Subcutaneous adipose tissue (tissue), 4 donors: ENCODE results near the gene S100PBP. TPM values are rescaled to one million over a fixed set of nuclear protein-coding genes. Genes with fewer than 3 reads are reported as not detected.

ENCODE experiments used
- total RNA-seq, 4 donors: library from RNA; depleted of rRNA; stranded (reverse); fragments of >200 nt; gene quantifications; one replicate each; pipeline ENCODE4 v1.1.0, GENCODE V29; 2016
- TF ChIP-seq, protein P1 (sequence below): fragments of 450-650 bp; IDR thresholded peaks from one replicate; pipeline ENCODE4 v1.5.1; 2016; ENCODE audit warnings: low read depth, mild to moderate bottlenecking, control low read depth, antibody characterized with exemption, moderate library complexity

S100PBP gene
- total RNA-seq, 4 donors from 2014 or later = 21.2 to 46.6 (median 37.3) TPM

- TF ChIP-seq, protein P1, sequence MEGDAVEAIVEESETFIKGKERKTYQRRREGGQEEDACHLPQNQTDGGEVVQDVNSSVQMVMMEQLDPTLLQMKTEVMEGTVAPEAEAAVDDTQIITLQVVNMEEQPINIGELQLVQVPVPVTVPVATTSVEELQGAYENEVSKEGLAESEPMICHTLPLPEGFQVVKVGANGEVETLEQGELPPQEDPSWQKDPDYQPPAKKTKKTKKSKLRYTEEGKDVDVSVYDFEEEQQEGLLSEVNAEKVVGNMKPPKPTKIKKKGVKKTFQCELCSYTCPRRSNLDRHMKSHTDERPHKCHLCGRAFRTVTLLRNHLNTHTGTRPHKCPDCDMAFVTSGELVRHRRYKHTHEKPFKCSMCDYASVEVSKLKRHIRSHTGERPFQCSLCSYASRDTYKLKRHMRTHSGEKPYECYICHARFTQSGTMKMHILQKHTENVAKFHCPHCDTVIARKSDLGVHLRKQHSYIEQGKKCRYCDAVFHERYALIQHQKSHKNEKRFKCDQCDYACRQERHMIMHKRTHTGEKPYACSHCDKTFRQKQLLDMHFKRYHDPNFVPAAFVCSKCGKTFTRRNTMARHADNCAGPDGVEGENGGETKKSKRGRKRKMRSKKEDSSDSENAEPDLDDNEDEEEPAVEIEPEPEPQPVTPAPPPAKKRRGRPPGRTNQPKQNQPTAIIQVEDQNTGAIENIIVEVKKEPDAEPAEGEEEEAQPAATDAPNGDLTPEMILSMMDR = no peak
These were observed 70.7 kb downstream of the S100PBP start for GRCh38 chr1:32888134-32888533.

GRCh38 chr1:32888677-32889420, 71.4 kb downstream of the S100PBP start:
- TF ChIP-seq, protein P1 = no peak

DNA sequence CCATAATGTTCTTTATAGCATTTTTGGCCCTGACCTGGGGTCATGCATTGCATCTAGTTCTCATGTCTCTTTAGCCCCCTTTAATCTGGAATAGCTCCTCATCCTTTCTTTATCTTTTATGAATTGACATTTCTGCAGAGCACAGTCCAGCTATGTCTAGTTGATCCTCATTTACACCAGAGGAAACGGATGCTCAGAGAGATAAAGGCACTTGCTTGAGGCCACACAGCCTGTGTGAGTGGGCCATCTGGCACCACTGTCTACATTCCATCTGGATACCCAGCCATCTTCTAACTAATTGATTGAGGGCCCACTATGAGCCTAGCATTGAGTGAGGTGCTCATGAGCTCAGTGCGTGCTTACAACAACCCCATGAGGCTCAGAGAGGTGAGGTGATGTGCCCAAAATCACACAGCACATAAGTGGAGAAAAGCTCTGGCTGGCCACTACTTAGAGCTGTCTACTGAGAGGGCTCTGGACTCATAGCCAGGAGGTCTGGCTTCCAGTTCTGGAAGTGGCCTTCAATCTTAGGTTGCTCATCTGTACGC, 72.4 kb downstream of the S100PBP start:
- TF ChIP-seq, protein P1 = no peak

- TF ChIP-seq, protein P1 = no peak
These were observed 73.2 kb downstream of the S100PBP start for GRCh38 chr1:32890516-32891240.

DNA sequence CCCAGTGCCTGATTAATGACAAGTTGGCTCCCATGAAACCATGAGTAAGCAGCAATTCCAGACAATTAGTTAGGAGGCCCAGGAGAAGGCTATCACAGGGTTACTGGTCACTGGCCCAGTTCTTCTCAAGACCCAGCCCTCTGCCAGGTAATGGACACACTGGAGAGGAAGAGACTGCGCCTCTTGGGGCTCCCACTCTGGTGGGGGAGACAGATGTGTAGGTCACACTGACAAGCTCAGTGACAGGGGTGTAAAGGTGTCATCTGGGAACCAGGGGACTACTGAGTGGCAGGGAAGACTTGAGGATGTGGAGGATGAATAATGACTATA, 73.8 kb downstream of the S100PBP start:
- TF ChIP-seq, protein P1 = no peak

GRCh38 chr1:32891630-32892029, 74.2 kb downstream of the S100PBP start:
- TF ChIP-seq, protein P1 = no peak
